DMS153 (cell line): ENCODE data around the gene RAB6C.
A peak's percentile ranks its signal among the peaks of the same experiment; 100 is the strongest.
"Not testable (repeated sequence)": the region's sequence is repeated elsewhere in the genome, so short reads cannot be mapped to it uniquely, and the experiment has no call there.

Experiments
- DNase-seq: peaks from one replicate; lab custom pipeline; 2025; lab: John Stamatoyannopoulos, UW

Gene RAB6C

GRCh38 chr2:129979629-129980155 lies at the start of gene RAB6C:
RAB6C (plus strand) TSS chr2:129979666; CDS start chr2:129980116, 450 bp downstream.
- DNase-seq, result peak; percentile 17

GRCh38 chr2:129930451-129930850 lies 49.0 kb upstream of the RAB6C start:
- DNase-seq, result no peak

GRCh38 chr2:129933387-129933786 lies 46.1 kb upstream of the RAB6C start:
- not testable (repeated sequence) for DNase-seq

- DNase-seq, result no peak
These were observed 45.2 kb upstream of the RAB6C start for GRCh38 chr2:129934044-129934822.

- no peak for DNase-seq
These were observed 44.3 kb upstream of the RAB6C start for GRCh38 chr2:129935118-129935517.

- DNase-seq, result peak; percentile 50
These were observed 43.0 kb upstream of the RAB6C start for GRCh38 chr2:129936334-129936934.

GRCh38 chr2:129938850-129939471 lies 40.5 kb upstream of the RAB6C start:
- not testable (repeated sequence) for DNase-seq

GRCh38 chr2:129943456-129943855 lies 36.0 kb upstream of the RAB6C start:
- DNase-seq, result not testable (repeated sequence)

- DNase-seq, result no peak
These were observed 33.9 kb upstream of the RAB6C start for GRCh38 chr2:129945557-129945956.

GRCh38 chr2:129947712-129948111 lies 31.8 kb upstream of the RAB6C start:
- DNase-seq, result not testable (repeated sequence)

- DNase-seq, result not testable (repeated sequence)
These were observed 23.3 kb upstream of the RAB6C start for GRCh38 chr2:129956171-129956570.

GRCh38 chr2:129957891-129958290 lies 21.6 kb upstream of the RAB6C start:
- no peak for DNase-seq

- DNase-seq, result not testable (repeated sequence)
These were observed 20.7 kb upstream of the RAB6C start for GRCh38 chr2:129958736-129959135.

GRCh38 chr2:129968605-129969004 lies 10.9 kb upstream of the RAB6C start:
- peak; percentile 75 for DNase-seq

GRCh38 chr2:129975016-129975774 lies 4.3 kb upstream of the RAB6C start:
- no peak for DNase-seq

GRCh38 chr2:129976969-129977368 lies 2.5 kb upstream of the RAB6C start:
- DNase-seq, result not testable (repeated sequence)

GRCh38 chr2:129977986-129978385 lies 1.5 kb upstream of the RAB6C start:
- DNase-seq, result no peak

- DNase-seq, result peak; percentile 13
These were observed 780 bp downstream of the RAB6C start for GRCh38 chr2:129980246-129980645.

- DNase-seq, result not testable (repeated sequence)
These were observed 2.2 kb downstream of the RAB6C start for GRCh38 chr2:129981689-129982088.

- DNase-seq, result no peak
These were observed 5.0 kb downstream of the RAB6C start for GRCh38 chr2:129984426-129984825.

- DNase-seq, result not testable (repeated sequence)
These were observed 13.0 kb downstream of the RAB6C start for GRCh38 chr2:129992415-129993006.

GRCh38 chr2:129993151-129993550 lies 13.7 kb downstream of the RAB6C start:
- not testable (repeated sequence) for DNase-seq
